ENCODE results near the gene IDH3A. TPM values are rescaled to one million over a fixed set of nuclear protein-coding genes. Genes with fewer than 3 reads are reported as not detected.
A peak's percentile ranks its signal among the peaks of the same experiment; 100 is the strongest.

The IDH3A gene
- total RNA-seq, 2 donors from 2014 or later: 34.2 to 43.2 TPM

DNA sequence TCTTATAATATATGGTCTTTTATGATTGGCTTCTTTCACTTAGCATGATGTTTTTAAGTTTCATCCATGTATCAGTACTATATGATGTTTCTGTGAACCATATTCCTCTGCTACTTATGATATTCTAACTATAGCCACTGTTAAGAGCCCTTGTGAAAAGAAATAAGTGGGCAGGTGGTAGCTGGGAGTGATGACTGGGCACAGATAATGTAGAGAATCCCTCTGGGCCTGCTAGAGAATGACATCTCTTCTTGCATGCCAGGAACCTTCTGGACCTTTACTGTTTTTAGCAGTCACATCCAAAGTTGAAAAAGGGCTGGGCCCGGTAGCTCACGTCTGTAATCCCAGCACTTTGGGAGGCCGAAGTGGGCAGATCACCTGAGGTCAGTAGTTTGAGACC, 10.2 kb downstream of the IDH3A start:
- no peak for DNase-seq
- TF ChIP-seq, protein P1, sequence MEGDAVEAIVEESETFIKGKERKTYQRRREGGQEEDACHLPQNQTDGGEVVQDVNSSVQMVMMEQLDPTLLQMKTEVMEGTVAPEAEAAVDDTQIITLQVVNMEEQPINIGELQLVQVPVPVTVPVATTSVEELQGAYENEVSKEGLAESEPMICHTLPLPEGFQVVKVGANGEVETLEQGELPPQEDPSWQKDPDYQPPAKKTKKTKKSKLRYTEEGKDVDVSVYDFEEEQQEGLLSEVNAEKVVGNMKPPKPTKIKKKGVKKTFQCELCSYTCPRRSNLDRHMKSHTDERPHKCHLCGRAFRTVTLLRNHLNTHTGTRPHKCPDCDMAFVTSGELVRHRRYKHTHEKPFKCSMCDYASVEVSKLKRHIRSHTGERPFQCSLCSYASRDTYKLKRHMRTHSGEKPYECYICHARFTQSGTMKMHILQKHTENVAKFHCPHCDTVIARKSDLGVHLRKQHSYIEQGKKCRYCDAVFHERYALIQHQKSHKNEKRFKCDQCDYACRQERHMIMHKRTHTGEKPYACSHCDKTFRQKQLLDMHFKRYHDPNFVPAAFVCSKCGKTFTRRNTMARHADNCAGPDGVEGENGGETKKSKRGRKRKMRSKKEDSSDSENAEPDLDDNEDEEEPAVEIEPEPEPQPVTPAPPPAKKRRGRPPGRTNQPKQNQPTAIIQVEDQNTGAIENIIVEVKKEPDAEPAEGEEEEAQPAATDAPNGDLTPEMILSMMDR (conservative IDR thresholded peaks at IDR 0.05): no peak
- H3K4me3 Mint-ChIP-seq: no peak overlapping the region
- WGBS, 2 experiments (ENCODE audit: insufficient coverage in 1 of 2, insufficient read length in 1 of 2): 92 to 93% methylated on average over 2 to 3 of the region's 3 CpGs
- H3K9ac ChIP-seq (ENCODE audit: extremely low read depth, low read length, poor library complexity, severe bottlenecking): no peak overlapping the region
- H3K27me3 ChIP-seq (ENCODE audit: control insufficient read depth, insufficient read depth, low read length, poor library complexity, severe bottlenecking): no peaks in the 10 kb centered on the region
- H3K9me3 ChIP-seq (ENCODE audit: control insufficient read depth, low read length): no peaks in the 10 kb centered on the region
- H3K4me3 ChIP-seq (ENCODE audit: low read length): no peak overlapping the region
- no peaks in the 10 kb centered on the region for H3K9me3 Mint-ChIP-seq
- peaks cover 38% of the 10 kb centered on the region for H3K36me3 Mint-ChIP-seq (ENCODE audit: low read depth)
- H3K36me3 ChIP-seq (ENCODE audit: control insufficient read depth, insufficient read depth, low read length): peaks cover 28% of the 10 kb centered on the region
- peaks cover 18% of the 10 kb centered on the region for H3K4me1 Mint-ChIP-seq
- no peak overlapping the region for H3K27ac ChIP-seq (ENCODE audit: low read depth, low read length)
- no peak overlapping the region for H3K27ac Mint-ChIP-seq
- H3K27me3 Mint-ChIP-seq (ENCODE audit: insufficient read depth): no peaks in the 10 kb centered on the region
- no peaks in the 10 kb centered on the region for H3K4me1 ChIP-seq (ENCODE audit: control insufficient read depth, insufficient read depth, low read length)

DNA sequence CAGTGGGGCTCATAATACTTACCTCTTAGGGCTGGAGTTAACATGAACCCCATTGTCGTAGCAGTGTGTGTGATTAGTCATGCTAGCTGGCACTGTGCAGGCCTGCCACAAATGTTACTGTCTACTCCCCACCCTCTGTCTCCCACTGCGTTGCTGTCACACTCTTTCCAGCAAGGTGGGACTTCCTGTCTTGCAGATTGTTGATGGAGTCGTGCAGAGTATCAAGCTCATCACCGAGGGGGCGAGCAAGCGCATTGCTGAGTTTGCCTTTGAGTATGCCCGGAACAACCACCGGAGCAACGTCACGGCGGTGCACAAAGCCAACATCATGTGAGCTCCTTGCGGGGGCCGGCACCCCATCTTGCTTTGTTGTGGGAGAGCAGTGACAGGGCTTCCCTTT, 12.9 kb downstream of the IDH3A start:
- no peak overlapping the region for H3K4me3 ChIP-seq (ENCODE audit: low read length)
- 97 to 100% methylated on average over 11 to 13 of the region's 13 CpGs for WGBS, 2 experiments (ENCODE audit: insufficient coverage in 1 of 2, insufficient read length in 1 of 2)

DNA sequence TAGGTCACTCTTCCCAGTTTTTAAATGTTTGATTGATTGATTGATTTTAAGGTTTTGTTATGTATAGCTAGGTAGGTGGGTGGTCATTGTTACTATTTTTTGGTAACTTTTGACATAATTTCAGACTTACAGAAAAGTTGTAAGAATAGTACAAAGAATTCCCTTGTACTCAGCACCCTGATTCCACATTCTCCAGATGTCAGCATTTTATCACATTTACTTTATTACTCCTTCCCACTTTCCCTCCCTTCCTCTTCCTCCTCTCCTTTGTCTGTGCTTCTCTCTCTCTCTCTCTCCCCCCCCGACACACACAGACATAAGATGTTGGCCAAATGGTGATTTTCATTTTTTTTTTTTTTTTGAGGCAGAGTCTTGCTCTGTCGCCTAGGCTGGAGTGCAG, 14.8 kb downstream of the IDH3A start:
- H3K9me3 Mint-ChIP-seq: no peaks in the 10 kb centered on the region
- H3K9ac ChIP-seq (ENCODE audit: extremely low read depth, low read length, poor library complexity, severe bottlenecking): no peak overlapping the region
- peaks cover 50% of the 10 kb centered on the region for H3K36me3 ChIP-seq (ENCODE audit: control insufficient read depth, insufficient read depth, low read length)
- H3K27ac Mint-ChIP-seq: peak overlapping the region; percentile 16
- no peak for DNase-seq
- peaks cover 65% of the 10 kb centered on the region for H3K36me3 Mint-ChIP-seq (ENCODE audit: low read depth)
- H3K4me1 ChIP-seq (ENCODE audit: control insufficient read depth, insufficient read depth, low read length): no peaks in the 10 kb centered on the region
- no peak overlapping the region for H3K4me3 ChIP-seq (ENCODE audit: low read length)
- TF ChIP-seq, protein P1 (conservative IDR thresholded peaks at IDR 0.05): no peak
- no peak overlapping the region for H3K4me3 Mint-ChIP-seq
- no peaks in the 10 kb centered on the region for H3K27me3 Mint-ChIP-seq (ENCODE audit: insufficient read depth)
- no peaks in the 10 kb centered on the region for H3K4me1 Mint-ChIP-seq
- no peaks in the 10 kb centered on the region for H3K27me3 ChIP-seq (ENCODE audit: control insufficient read depth, insufficient read depth, low read length, poor library complexity, severe bottlenecking)
- H3K9me3 ChIP-seq (ENCODE audit: control insufficient read depth, low read length): no peaks in the 10 kb centered on the region
- H3K27ac ChIP-seq (ENCODE audit: low read depth, low read length): no peak overlapping the region
- 89% methylated on average over 1 of the region's 2 CpGs; no CpG with 5 or more reads in 1 of the 2 experiments for WGBS, 2 experiments (ENCODE audit: insufficient coverage in 1 of 2, insufficient read length in 1 of 2)

More for the DNA sequence above, 12.9 kb downstream of the IDH3A start:
- DNase-seq: no peak
- no peaks in the 10 kb centered on the region for H3K9me3 ChIP-seq (ENCODE audit: control insufficient read depth, low read length)
- H3K27ac ChIP-seq (ENCODE audit: low read depth, low read length): no peak overlapping the region
- Mint-ChIP-seq H3K27me3 (ENCODE audit: insufficient read depth) (no peaks in the 10 kb centered on the region), H3K27ac (no peak overlapping the region), H3K4me3 (no peak overlapping the region), H3K36me3 (ENCODE audit: low read depth) (peaks cover 56% of the 10 kb centered on the region), H3K9me3 (no peaks in the 10 kb centered on the region), H3K4me1 (peaks cover 11% of the 10 kb centered on the region)
- no peaks in the 10 kb centered on the region for H3K27me3 ChIP-seq (ENCODE audit: control insufficient read depth, insufficient read depth, low read length, poor library complexity, severe bottlenecking)
- H3K4me1 ChIP-seq (ENCODE audit: control insufficient read depth, insufficient read depth, low read length): no peaks in the 10 kb centered on the region
- TF ChIP-seq, protein P1 (conservative IDR thresholded peaks at IDR 0.05): no peak
- H3K36me3 ChIP-seq (ENCODE audit: control insufficient read depth, insufficient read depth, low read length): peaks cover 37% of the 10 kb centered on the region
- no peak overlapping the region for H3K9ac ChIP-seq (ENCODE audit: extremely low read depth, low read length, poor library complexity, severe bottlenecking)
